ENCODE results near the gene CDC42BPG.

DNA sequence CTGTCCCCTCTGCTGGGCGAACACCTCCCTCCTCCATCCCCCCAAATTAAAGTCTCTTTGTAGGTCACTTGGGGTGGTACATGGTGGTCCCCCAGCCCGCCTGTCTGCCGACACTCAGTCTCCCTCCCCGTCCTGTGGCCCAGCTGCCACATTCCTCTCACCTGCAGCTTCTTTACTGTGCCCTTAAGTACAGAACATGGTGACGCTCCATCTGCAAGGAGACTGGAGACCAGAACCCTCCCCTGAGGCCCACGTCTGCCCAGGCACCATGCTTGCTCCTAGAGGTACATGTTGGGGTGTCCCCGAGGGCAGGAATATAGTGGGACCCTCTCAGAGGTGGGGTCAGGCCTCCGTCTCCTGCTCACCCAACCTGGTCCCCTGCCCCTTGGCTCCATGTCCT, 39.6 kb upstream of the CDC42BPG start:
- TF ChIP-seq, protein P1, sequence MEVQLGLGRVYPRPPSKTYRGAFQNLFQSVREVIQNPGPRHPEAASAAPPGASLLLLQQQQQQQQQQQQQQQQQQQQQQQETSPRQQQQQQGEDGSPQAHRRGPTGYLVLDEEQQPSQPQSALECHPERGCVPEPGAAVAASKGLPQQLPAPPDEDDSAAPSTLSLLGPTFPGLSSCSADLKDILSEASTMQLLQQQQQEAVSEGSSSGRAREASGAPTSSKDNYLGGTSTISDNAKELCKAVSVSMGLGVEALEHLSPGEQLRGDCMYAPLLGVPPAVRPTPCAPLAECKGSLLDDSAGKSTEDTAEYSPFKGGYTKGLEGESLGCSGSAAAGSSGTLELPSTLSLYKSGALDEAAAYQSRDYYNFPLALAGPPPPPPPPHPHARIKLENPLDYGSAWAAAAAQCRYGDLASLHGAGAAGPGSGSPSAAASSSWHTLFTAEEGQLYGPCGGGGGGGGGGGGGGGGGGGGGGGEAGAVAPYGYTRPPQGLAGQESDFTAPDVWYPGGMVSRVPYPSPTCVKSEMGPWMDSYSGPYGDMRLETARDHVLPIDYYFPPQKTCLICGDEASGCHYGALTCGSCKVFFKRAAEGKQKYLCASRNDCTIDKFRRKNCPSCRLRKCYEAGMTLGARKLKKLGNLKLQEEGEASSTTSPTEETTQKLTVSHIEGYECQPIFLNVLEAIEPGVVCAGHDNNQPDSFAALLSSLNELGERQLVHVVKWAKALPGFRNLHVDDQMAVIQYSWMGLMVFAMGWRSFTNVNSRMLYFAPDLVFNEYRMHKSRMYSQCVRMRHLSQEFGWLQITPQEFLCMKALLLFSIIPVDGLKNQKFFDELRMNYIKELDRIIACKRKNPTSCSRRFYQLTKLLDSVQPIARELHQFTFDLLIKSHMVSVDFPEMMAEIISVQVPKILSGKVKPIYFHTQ (CRISPR knock-in tag; IDR thresholded peaks at IDR 0.05), result no peak
- no peak for TF ChIP-seq ZNF121 (CRISPR knock-in tag; IDR thresholded peaks at IDR 0.05)
- no peak for TF ChIP-seq CREB1 (CRISPR knock-in tag; IDR thresholded peaks at IDR 0.05)
